Measurements from ENCODE around the gene EBLN2. TPM values are rescaled to one million over a fixed set of nuclear protein-coding genes. Genes with fewer than 3 reads are reported as not detected.

The EBLN2 gene
- total and polyA plus RNA-seq, 9 of the 15 experiments (the other 6 are each of a cell fraction or from before 2014, with no cell fraction given), result 0.39 to 4.6 (median 2.2) TPM

- TF ChIP-seq ZNF609 (CRISPR knock-in tag; IDR thresholded peaks at IDR 0.05; ENCODE audit: borderline replicate concordance) (no peak), KLF16 (IDR thresholded peaks at IDR 0.05) (no peak), ZNF175 (CRISPR knock-in tag; IDR thresholded peaks at IDR 0.05; ENCODE audit: low read depth) (no peak), GABPB1 (CRISPR knock-in tag; IDR thresholded peaks at IDR 0.05) (no peak), TAF9B (IDR thresholded peaks at IDR 0.05; ENCODE audit: partially characterized antibody) (no peak), ZNF316 (IDR thresholded peaks at IDR 0.05) (no peak), ZNF764 (CRISPR knock-in tag; IDR thresholded peaks at IDR 0.05; ENCODE audit: low read depth) (no peak), NKRF (IDR thresholded peaks at IDR 0.05; ENCODE audit: borderline replicate concordance) (no peak), TCF7 (IDR thresholded peaks at IDR 0.05; ENCODE audit: borderline replicate concordance) (no peak), ZNF717 (CRISPR knock-in tag; IDR thresholded peaks at IDR 0.05) (no peak)
- TF ChIP-seq, protein P1, sequence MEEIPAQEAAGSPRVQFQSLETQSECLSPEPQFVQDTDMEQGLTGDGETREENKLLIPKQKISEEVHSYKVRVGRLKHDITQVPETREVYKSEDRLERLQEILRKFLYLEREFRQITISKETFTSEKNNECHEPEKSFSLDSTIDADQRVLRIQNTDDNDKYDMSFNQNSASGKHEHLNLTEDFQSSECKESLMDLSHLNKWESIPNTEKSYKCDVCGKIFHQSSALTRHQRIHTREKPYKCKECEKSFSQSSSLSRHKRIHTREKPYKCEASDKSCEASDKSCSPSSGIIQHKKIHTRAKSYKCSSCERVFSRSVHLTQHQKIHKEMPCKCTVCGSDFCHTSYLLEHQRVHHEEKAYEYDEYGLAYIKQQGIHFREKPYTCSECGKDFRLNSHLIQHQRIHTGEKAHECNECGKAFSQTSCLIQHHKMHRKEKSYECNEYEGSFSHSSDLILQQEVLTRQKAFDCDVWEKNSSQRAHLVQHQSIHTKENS (CRISPR knock-in tag; IDR thresholded peaks at IDR 0.05), result no peak
- TF ChIP-seq, protein P2, sequence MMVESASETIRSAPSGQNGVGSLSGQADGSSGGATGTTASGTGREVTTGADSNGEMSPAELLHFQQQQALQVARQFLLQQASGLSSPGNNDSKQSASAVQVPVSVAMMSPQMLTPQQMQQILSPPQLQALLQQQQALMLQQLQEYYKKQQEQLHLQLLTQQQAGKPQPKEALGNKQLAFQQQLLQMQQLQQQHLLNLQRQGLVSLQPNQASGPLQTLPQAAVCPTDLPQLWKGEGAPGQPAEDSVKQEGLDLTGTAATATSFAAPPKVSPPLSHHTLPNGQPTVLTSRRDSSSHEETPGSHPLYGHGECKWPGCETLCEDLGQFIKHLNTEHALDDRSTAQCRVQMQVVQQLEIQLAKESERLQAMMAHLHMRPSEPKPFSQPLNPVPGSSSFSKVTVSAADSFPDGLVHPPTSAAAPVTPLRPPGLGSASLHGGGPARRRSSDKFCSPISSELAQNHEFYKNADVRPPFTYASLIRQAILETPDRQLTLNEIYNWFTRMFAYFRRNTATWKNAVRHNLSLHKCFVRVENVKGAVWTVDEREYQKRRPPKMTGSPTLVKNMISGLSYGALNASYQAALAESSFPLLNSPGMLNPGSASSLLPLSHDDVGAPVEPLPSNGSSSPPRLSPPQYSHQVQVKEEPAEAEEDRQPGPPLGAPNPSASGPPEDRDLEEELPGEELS (CRISPR knock-in tag; IDR thresholded peaks at IDR 0.05; ENCODE audit: borderline replicate concordance), result no peak
Measured at GRCh38 chr3:73107676-73108187, 46.3 kb downstream of the EBLN2 start (continued).

Measured in K562 (cell line).